ENCODE results near the gene GUCY1A1.

The GUCY1A1 gene

DNA sequence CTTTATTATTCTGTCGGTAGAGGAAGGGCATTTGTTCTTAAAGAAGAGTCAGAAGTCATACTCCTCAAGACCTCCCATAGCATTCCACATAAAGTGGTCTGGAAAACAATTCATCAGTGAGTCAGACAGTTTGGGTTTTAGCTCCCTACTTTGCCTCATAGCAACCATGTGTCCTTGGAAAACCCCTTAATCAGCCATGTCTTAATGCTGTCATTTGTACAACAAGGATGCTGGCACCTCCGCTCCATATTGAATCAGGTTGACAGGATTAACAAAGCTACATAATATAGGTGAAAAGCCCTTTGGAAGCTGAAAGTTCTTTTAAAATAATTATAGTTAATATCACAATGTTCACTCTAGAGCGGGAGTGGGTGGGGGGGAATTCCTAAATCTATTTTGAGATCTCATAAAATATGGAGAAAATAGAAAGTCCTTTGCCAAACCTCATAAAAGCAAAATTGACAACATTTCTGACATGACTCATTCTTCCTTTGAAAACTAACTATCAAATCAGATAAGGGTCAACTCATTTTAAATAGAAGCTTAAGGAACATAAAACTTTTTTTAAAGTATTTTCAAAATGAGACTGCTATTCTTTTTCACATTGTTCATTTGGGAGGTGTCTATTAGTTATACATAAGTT is 37.3 kb upstream of the GUCY1A1 start:
- TF ChIP-seq, protein P1, sequence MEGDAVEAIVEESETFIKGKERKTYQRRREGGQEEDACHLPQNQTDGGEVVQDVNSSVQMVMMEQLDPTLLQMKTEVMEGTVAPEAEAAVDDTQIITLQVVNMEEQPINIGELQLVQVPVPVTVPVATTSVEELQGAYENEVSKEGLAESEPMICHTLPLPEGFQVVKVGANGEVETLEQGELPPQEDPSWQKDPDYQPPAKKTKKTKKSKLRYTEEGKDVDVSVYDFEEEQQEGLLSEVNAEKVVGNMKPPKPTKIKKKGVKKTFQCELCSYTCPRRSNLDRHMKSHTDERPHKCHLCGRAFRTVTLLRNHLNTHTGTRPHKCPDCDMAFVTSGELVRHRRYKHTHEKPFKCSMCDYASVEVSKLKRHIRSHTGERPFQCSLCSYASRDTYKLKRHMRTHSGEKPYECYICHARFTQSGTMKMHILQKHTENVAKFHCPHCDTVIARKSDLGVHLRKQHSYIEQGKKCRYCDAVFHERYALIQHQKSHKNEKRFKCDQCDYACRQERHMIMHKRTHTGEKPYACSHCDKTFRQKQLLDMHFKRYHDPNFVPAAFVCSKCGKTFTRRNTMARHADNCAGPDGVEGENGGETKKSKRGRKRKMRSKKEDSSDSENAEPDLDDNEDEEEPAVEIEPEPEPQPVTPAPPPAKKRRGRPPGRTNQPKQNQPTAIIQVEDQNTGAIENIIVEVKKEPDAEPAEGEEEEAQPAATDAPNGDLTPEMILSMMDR (IDR thresholded peaks at IDR 0.05; ENCODE audit: low read depth, low read length) = no peak
- H3K4me3 ChIP-seq (ENCODE audit: low read depth, low read length) = no peak overlapping the region
- in situ Hi-C loops (cut with HindIII; ENCODE audit: low sequenced_read_pairs) = no loop called here
- DNase-seq (ENCODE audit: low read depth, low spot score) = peak; percentile 32

DNA sequence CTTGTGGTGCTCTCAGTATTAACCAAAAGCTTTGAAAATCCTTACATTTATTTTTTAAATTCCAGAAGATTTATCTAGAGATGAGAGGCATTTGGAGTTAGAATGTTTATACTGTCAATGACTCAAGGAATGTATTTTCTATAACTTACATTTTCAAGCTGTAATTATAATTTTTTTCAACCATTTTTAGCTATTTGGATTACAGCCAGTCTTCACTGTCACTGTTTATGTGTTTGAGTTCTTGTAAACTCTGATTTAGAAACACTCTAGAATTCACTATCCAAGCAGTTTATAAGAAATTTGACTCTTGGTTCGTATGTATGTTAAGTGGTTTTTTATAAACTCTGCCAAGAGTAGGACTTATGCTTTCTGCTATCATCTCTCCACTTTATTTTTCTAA is 36.7 kb upstream of the GUCY1A1 start:
- TF ChIP-seq, protein P1 (IDR thresholded peaks at IDR 0.05; ENCODE audit: low read depth, low read length) = no peak
- no peak overlapping the region for H3K4me3 ChIP-seq (ENCODE audit: low read depth, low read length)
- in situ Hi-C loops (cut with HindIII; ENCODE audit: low sequenced_read_pairs) = no loop called here
- DNase-seq (ENCODE audit: low read depth, low spot score) = no peak

DNA sequence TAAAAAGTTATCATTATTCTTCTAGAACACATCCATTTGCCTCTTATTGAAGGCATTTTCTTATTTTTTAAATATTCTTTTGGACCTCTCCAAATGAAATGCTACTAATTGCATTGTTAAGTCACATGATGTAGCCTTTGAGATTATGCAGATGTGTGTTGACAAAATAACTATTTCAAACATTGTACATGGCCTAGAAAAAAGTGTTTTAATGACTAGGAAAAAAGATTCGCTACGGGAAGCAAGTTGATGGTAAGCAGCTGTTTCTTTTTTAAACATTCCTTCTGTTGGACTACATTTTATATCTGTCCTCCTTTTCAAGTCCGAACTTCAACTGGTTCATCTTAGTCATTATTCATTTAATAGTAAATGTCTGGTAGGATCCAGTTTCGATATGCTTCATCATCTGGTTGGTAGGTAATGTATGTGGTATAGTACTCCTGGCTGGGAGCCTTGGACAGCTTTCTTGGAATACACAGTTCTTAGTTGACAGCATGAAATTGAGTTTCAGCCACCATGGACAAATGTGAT is 34.3 kb upstream of the GUCY1A1 start:
- in situ Hi-C loops (cut with HindIII; ENCODE audit: low sequenced_read_pairs) = no loop called here
- no peak overlapping the region for H3K4me3 ChIP-seq (ENCODE audit: low read depth, low read length)
- DNase-seq (ENCODE audit: low read depth, low spot score) = no peak
- TF ChIP-seq, protein P1 (IDR thresholded peaks at IDR 0.05; ENCODE audit: low read depth, low read length) = no peak

DNA sequence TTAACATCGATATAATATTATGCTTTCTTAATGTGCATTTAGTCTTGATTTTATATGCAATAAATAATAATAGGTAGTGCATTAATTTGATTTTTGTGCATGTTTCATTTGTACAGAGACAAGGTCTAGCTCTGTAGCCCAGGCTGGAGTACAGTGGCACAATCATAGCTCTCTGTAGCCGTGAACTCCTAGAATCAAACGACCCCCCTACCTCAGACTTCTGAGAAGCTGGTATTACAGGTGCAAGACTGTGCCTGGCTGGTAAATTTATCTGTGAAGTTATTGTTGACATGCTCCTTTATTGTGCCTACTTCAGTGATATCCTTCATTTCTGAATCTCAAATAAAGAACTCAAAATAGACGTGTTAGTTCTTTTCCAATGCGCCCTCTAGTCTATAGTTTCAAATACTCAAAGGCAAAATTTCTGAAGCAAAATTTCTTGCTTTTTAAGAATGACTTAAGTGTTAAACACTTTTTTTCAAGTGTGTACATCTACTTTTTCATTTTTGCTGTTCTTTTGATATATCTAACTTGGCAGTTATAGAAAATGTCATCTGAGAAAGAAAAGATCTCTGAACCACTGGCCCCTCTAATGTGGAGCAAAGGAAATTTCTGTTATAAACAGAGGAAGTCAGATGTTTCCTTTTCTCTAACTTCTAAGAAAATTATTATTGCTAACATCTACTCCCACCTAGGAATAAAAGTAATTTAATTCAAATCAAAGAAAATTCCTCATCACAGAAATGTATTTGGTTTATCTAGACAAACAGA is 28.3 kb upstream of the GUCY1A1 start:
- in situ Hi-C loops (cut with HindIII; ENCODE audit: low sequenced_read_pairs) = no loop called here
- no peak overlapping the region for H3K4me3 ChIP-seq (ENCODE audit: low read depth, low read length)

DNA sequence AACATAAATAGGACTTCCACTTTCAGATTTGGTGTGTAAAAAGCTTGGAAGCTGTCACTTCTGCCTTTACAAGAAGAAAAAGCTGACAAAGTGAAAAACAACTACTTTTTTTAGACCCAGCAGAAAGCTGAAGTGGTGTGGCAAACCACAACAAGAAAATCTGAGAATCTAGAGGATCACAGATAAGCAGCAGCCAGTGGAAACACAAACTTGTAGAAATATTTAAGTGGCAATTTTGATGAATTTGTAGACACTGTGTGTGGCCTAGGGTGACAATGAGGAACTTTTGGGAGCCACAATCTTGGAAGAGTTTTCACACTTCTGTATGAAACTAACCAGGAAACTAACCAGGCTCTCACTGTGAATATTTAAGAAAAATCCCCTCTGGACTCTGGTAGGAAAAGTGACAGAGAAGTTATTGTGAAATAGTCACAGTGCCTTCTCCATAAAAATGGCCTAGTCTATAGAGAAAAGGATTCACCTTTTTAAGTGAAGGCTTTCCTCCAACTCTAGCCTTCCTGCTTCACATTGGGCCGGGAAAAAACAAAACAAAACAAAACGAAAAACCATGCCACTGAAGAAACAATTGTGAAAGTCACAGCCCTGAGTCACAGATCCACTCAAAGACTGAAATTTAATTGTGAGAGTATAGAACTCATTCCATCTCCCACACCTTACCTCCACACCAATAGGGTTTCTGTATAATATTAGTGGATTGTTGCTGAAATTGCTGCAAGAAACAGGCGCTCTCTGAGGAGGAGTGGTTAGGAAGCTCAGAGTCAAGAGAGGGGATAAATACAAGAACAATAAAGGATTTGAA is 26.7 kb upstream of the GUCY1A1 start:
- DNase-seq (ENCODE audit: low read depth, low spot score) = no peak
- H3K4me3 ChIP-seq (ENCODE audit: low read depth, low read length) = no peak overlapping the region
- in situ Hi-C loops (cut with HindIII; ENCODE audit: low sequenced_read_pairs) = no loop called here
- TF ChIP-seq, protein P1 (IDR thresholded peaks at IDR 0.05; ENCODE audit: low read depth, low read length) = no peak

More for the DNA sequence above, 28.3 kb upstream of the GUCY1A1 start:
- DNase-seq (ENCODE audit: low read depth, low spot score) = no peak
- TF ChIP-seq, protein P1 (IDR thresholded peaks at IDR 0.05; ENCODE audit: low read depth, low read length) = no peak

DNA sequence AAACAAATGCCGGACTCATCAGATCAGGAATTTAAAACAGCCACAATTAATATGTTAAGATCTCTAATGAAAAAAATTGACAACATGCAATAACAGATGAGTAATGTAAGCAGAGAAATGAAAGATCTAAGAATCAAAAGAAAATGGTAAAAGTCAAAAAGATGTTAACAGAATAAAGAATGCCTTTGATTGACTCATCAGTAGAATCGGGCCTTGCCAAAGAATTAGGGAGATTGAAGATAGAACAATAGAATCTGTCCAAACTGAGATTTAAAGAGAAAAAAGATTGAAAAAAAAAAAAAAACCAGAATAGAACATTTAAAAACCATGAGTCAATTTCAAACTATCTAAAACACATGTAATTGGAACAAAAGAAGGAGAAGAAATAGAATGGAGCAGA is 25.9 kb upstream of the GUCY1A1 start:
- H3K4me3 ChIP-seq (ENCODE audit: low read depth, low read length) = no peak overlapping the region
- in situ Hi-C loops (cut with HindIII; ENCODE audit: low sequenced_read_pairs) = no loop called here
- DNase-seq (ENCODE audit: low read depth, low spot score) = no peak
- TF ChIP-seq, protein P1 (IDR thresholded peaks at IDR 0.05; ENCODE audit: low read depth, low read length) = no peak
